Endothelial cell of umbilical vein (primary cell): ENCODE data around the gene YWHAQ. TPM values are rescaled to one million over a fixed set of nuclear protein-coding genes. Genes with fewer than 3 reads are reported as not detected.
A peak's percentile ranks its signal among the peaks of the same experiment; 100 is the strongest.

Experiments used
- BruUV-seq: library from RNA; stranded (reverse); fragments of 400-500 nt; replicated peaks from 2 replicates; lab custom pipeline; 2021; lab: Mats Ljungman, UMichigan
- CTCF ChIA-PET: fragments of 300-600, 350-600 bp; sonication (Branson Sonifier 250); formaldehyde crosslinking; loops from one replicate; lab custom pipeline; 2021; ENCODE audit warnings: antibody characterized with exemption, inconsistent platforms; lab: Charles Lee
- POLR2A ChIA-PET: fragments of 300-600, 350-600 bp; sonication (Branson Sonifier 250); formaldehyde crosslinking; loops from one replicate; lab custom pipeline; 2021; ENCODE audit warnings: antibody characterized with exemption, inconsistent platforms; lab: Charles Lee
- DNase-seq: peaks from one replicate; pipeline ENCODE4 v3.0.0-alpha.2; 2011; ENCODE audit warnings: low read depth, low spot score
- FAIRE-seq: peaks from 2 replicates; lab custom pipeline; 2011; peaks lifted over from hg19 to GRCh38; lab: Jason Lieb, UNC
- H2AFZ ChIP-seq: 2 replicates; pipeline ENCODE4 v1.6.0; 2012; ENCODE audit warnings: low read depth, low read length, control low read depth, inconsistent platforms
- H3K27ac ChIP-seq: 2 replicates; pipeline ENCODE4 v1.5.1; 2011; ENCODE audit warnings: low read depth, mild to moderate bottlenecking, control low read depth, low read length, moderate library complexity; ENCODE audit not compliant: insufficient read depth
- H3K27me3 ChIP-seq, 2 experiments: 2 replicates each; pipeline versions ENCODE4 v1.6.0 to v1.6.1; 2011; ENCODE audit warnings: low read length in 2 of 2, mixed read lengths in 1 of 2; ENCODE audit not compliant: control insufficient read depth in 2 of 2, insufficient read depth in 2 of 2
- H3K36me3 ChIP-seq, 2 experiments: 2 replicates in 1 of 2; 3 replicates in 1 of 2; pipeline ENCODE4 v1.5.1; 2011; ENCODE audit warnings: low read length in 2 of 2, mild to moderate bottlenecking in 1 of 2, moderate library complexity in 1 of 2; ENCODE audit not compliant: control insufficient read depth in 2 of 2, insufficient read depth in 2 of 2; ENCODE audit errors: extremely low read depth in 1 of 2
- H3K4me1 ChIP-seq: 3 replicates; pipeline ENCODE4 v1.5.1; 2011; ENCODE audit warnings: mild to moderate bottlenecking, low read length; ENCODE audit not compliant: control insufficient read depth, insufficient read depth; ENCODE audit errors: extremely low read depth
- H3K4me2 ChIP-seq: 2 replicates; pipeline ENCODE4 v1.6.1; 2011; ENCODE audit warnings: low read length, control low read depth, mixed read lengths; ENCODE audit not compliant: insufficient read depth
- H3K4me3 ChIP-seq, 3 experiments: fragments of 200-600 bp in 1 of 3; sonication (generic), shearing (Covaris generic) in 1 of 3; replicated peaks in 1 of 3; 2 replicates each; pipeline ENCODE4 v1.5.1; 2011 to 2016; ENCODE audit warnings: control low read depth in 3 of 3, low read length in 3 of 3, mild to moderate bottlenecking in 2 of 3, inconsistent platforms in 1 of 3, low read depth in 1 of 3, moderate library complexity in 1 of 3; ENCODE audit not compliant: insufficient read depth in 1 of 3
- H3K79me2 ChIP-seq: 2 replicates; pipeline ENCODE4 v1.6.0; 2012; ENCODE audit warnings: low read length, inconsistent platforms; ENCODE audit not compliant: control insufficient read depth, insufficient read depth
- H3K9ac ChIP-seq: replicated peaks from 2 replicates; pipeline ENCODE3; 2011; ENCODE audit warnings: low read length, control low read depth; ENCODE audit not compliant: insufficient read depth; ENCODE audit errors: extremely low read depth
- H3K9me1 ChIP-seq: replicated peaks from 3 replicates; pipeline ENCODE4 v1.6.0; 2011; ENCODE audit warnings: mild to moderate bottlenecking, low read length; ENCODE audit not compliant: control insufficient read depth, insufficient read depth; ENCODE audit errors: extremely low read depth
- H3K9me3 ChIP-seq: replicated peaks from 2 replicates; pipeline ENCODE4 v1.5.1; 2012; ENCODE audit warnings: low read length, inconsistent platforms; ENCODE audit not compliant: control insufficient read depth, insufficient read depth
- H4K20me1 ChIP-seq: replicated peaks from 2 replicates; pipeline ENCODE3; 2011; ENCODE audit warnings: mild to moderate bottlenecking, low read length; ENCODE audit not compliant: control insufficient read depth, insufficient read depth; ENCODE audit errors: extremely low read depth
- CTCF ChIP-seq, 2 donors: IDR thresholded peaks; 1 replicate in 1 of 2; 2 replicates in 1 of 2; pipeline ENCODE4 v1.5.1; 2011; ENCODE audit warnings: low read length in 2 of 2, mild to moderate bottlenecking in 2 of 2, moderate library complexity in 2 of 2, control low read depth in 1 of 2, inconsistent platforms in 1 of 2, low read depth in 1 of 2; ENCODE audit not compliant: insufficient read depth in 1 of 2; ENCODE audit errors: extremely low read depth in 1 of 2
- EZH2 ChIP-seq: IDR thresholded peaks from 2 replicates; pipeline ENCODE4 v1.6.1; 2012; ENCODE audit warnings: borderline replicate concordance, low read depth, mild to moderate bottlenecking, moderate library complexity, low read length, inconsistent platforms; ENCODE audit not compliant: severe bottlenecking
- FOS ChIP-seq: IDR thresholded peaks from 2 replicates; pipeline ENCODE4 v1.6.1; 2011; ENCODE audit warnings: mild to moderate bottlenecking, low read length, moderate library complexity, borderline replicate concordance; ENCODE audit not compliant: insufficient read depth
- JUN ChIP-seq: IDR thresholded peaks from 2 replicates; pipeline ENCODE4 v1.6.1; 2011; ENCODE audit warnings: borderline replicate concordance, low read depth; ENCODE audit not compliant: insufficient read length, insufficient read depth
- MYC ChIP-seq: IDR thresholded peaks from one replicate; pipeline ENCODE4 v1.6.1; 2011; ENCODE audit warnings: mild to moderate bottlenecking, low read depth, low read length
- POLR2A ChIP-seq: IDR thresholded peaks from 2 replicates; pipeline ENCODE4 v1.6.1; 2012; ENCODE audit warnings: low read depth, mild to moderate bottlenecking, control low read depth, low read length
- POLR2AphosphoS5 ChIP-seq: IDR thresholded peaks from 2 replicates; pipeline ENCODE4 v1.6.1; 2012; ENCODE audit warnings: low read depth, mild to moderate bottlenecking, control low read depth, low read length, moderate library complexity; ENCODE audit not compliant: insufficient read depth
- dilution Hi-C: fragments of 300-500 bp; cut with MboI; formaldehyde crosslinking; loops from one replicate; pipeline ENCODE4 v1.15.0; 2019; ENCODE audit warnings: low sequenced_read_pairs; ENCODE audit not compliant: extremely low pct_ligation_motif_present
- intact Hi-C: fragments of 100-400 bp; cut with micrococcal nuclease; formaldehyde crosslinking; loops from one replicate; pipeline ENCODE4 v1.10.0; 2022
- polyA plus RNA-seq, 4 experiments: library from polyadenylated mRNA; depleted of rRNA in 3 of 4; stranded (reverse) in 3 of 4; unstranded in 1 of 4; fragments of >200 nt; gene quantifications; 2 replicates each; pipeline versions ENCODE4 v1.2.1 to v1.2.3, GENCODE V29; 2011 to 2012; ENCODE audit warnings: missing spikeins in 1 of 4
- total RNA-seq: library from RNA; stranded (reverse); gene quantifications from 2 replicates; pipeline ENCODE4 v1.2.3, GENCODE V29; 2021

Gene YWHAQ
- total and polyA plus RNA-seq, 2 donors (not counting 3 experiments of a cell fraction or from before 2014, with no cell fraction given), result 217 to 456 TPM

GRCh38 chr2:9539531-9539930 lies 91.3 kb downstream of the YWHAQ start:
- no peaks in the 10 kb centered on the region for H4K20me1 ChIP-seq
- DNase-seq, result peak; percentile 72
- intact Hi-C loops (loop anchor here (2.0 kb wide), 1 partner anchor 13 kb away; no protein-coding TSS in a partner anchor), dilution Hi-C loops (no loop called here)
- peaks cover 0 to 3% of the 10 kb centered on the region in 2 experiments for H3K36me3 ChIP-seq
- POLR2A ChIA-PET, result interaction anchor here (0.6 kb wide), 2 partner anchors 34 to 209 kb away, joined by 4 to 8 read pairs; no protein-coding TSS in a partner anchor
- no peak overlapping the region for H2AFZ ChIP-seq
- peak overlapping the region; percentile 74 for H3K4me2 ChIP-seq
- no TSS peak for BruUV-seq
- peaks cover 12% of the 10 kb centered on the region for H3K4me1 ChIP-seq
- no peaks in the 10 kb centered on the region for H3K9me3 ChIP-seq
- CTCF ChIA-PET, result interaction anchor here (0.6 to 5.2 kb wide), 4 partner anchors 9 to 201 kb away, joined by 3 to 21 read pairs (median 4); partner anchors contain the start of gene ADAM17
- H3K27me3 ChIP-seq, result no peaks in the 10 kb centered on the region
- H3K79me2 ChIP-seq, result peaks cover 25% of the 10 kb centered on the region
- peak overlapping the region; percentile 42 for H3K9ac ChIP-seq
- peak; percentile 74 for FAIRE-seq
- TF ChIP-seq CTCF (IDR thresholded peaks at IDR 0.05; ENCODE audit: extremely low read depth in 1 of 2, insufficient read depth in 1 of 2, low read depth in 1 of 2, low read length in 2 of 2) (no peak), MYC (no peak), POLR2A (no peak), JUN (no peak), EZH2 (no peak), FOS (no peak), POLR2AphosphoS5 (no peak)
- peak overlapping the region; percentile 51 for H3K27ac ChIP-seq
- peaks cover 4% of the 10 kb centered on the region for H3K9me1 ChIP-seq
- H3K4me3 ChIP-seq, result no peak overlapping the region
